ENCODE results near the gene PPP1R1A. TPM values are rescaled to one million over a fixed set of nuclear protein-coding genes. Genes with fewer than 3 reads are reported as not detected.

The PPP1R1A gene
- total and polyA plus RNA-seq, 7 donors: 93.7 to 360 (median 215) TPM

DNA sequence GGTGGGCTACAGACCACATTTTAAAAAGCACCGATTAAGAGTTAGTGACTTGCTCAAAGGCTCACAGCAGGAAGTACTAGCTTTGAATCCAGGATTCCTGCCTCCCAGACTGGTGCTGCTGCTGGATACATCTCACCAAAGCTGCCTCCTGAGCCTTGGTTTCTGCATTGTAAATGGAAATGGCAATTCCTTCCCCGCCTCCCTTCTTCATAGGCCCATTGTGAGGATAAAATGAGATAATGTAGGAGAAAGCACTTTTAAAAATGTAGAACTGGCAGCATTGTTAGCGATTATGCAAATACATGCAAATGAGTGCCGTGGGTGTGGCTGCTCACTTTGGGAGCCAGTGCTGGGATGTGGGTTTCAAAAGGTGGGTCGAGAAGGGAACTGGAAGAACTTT is 23.7 kb downstream of the PPP1R1A start:
- ATAC-seq (no peak), DNase-seq (no peak)
- no peak overlapping the region for H3K27ac ChIP-seq
- intact Hi-C loops (cut with DNase I): no loop called here
- H3K9me3 ChIP-seq: no peaks in the 10 kb centered on the region
- 57 to 62% (median 60%) methylated on average over 5 of the region's 5 CpGs for WGBS, 3 donors
- H3K4me1 ChIP-seq: no peaks in the 10 kb centered on the region
- H3K4me3 ChIP-seq: no peak overlapping the region
- H3K36me3 ChIP-seq (ENCODE audit: insufficient read depth in 1 of 2, low read depth in 1 of 2): no peaks in the 10 kb centered on the region
- no peaks in the 10 kb centered on the region for H3K27me3 ChIP-seq (ENCODE audit: insufficient read depth in 3 of 3, low read length in 2 of 3)
- TF ChIP-seq, protein P1, sequence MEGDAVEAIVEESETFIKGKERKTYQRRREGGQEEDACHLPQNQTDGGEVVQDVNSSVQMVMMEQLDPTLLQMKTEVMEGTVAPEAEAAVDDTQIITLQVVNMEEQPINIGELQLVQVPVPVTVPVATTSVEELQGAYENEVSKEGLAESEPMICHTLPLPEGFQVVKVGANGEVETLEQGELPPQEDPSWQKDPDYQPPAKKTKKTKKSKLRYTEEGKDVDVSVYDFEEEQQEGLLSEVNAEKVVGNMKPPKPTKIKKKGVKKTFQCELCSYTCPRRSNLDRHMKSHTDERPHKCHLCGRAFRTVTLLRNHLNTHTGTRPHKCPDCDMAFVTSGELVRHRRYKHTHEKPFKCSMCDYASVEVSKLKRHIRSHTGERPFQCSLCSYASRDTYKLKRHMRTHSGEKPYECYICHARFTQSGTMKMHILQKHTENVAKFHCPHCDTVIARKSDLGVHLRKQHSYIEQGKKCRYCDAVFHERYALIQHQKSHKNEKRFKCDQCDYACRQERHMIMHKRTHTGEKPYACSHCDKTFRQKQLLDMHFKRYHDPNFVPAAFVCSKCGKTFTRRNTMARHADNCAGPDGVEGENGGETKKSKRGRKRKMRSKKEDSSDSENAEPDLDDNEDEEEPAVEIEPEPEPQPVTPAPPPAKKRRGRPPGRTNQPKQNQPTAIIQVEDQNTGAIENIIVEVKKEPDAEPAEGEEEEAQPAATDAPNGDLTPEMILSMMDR (IDR thresholded peaks at IDR 0.05): no peak

GRCh38 chr12:54563787-54564186 is 24.7 kb downstream of the PPP1R1A start:
- DNase-seq (no peak), ATAC-seq (no peak)
- H3K9me3 ChIP-seq: no peaks in the 10 kb centered on the region
- H3K4me3 ChIP-seq: no peak overlapping the region
- no peaks in the 10 kb centered on the region for H3K36me3 ChIP-seq (ENCODE audit: insufficient read depth in 1 of 2, low read depth in 1 of 2)
- WGBS, 3 donors: 95 to 97% (median 97%) methylated on average over 1 of the region's 1 CpG
- no peak overlapping the region for H3K27ac ChIP-seq
- no peaks in the 10 kb centered on the region for H3K4me1 ChIP-seq
- H3K27me3 ChIP-seq (ENCODE audit: insufficient read depth in 3 of 3, low read length in 2 of 3): no peaks in the 10 kb centered on the region
- intact Hi-C loops (cut with DNase I): no loop called here
- TF ChIP-seq, protein P1 (IDR thresholded peaks at IDR 0.05): no peak

- Histone ChIP-seq H3K36me3 (ENCODE audit: insufficient read depth in 1 of 2, low read depth in 1 of 2) (no peaks in the 10 kb centered on the region), H3K4me1 (no peaks in the 10 kb centered on the region), H3K9me3 (no peaks in the 10 kb centered on the region), H3K27ac (no peak overlapping the region), H3K27me3 (ENCODE audit: insufficient read depth in 3 of 3, low read length in 2 of 3) (peaks cover 0 to 5% (median 2%) of the 10 kb centered on the region in 3 donors), H3K4me3 (no peak overlapping the region)
- no peak for DNase-seq
- ATAC-seq: no peak
- 57 to 69% (median 66%) methylated on average over 6 of the region's 6 CpGs for WGBS, 3 donors
- TF ChIP-seq, protein P1 (IDR thresholded peaks at IDR 0.05): no peak
- intact Hi-C loops (cut with DNase I): no loop called here
These were observed 25.6 kb downstream of the PPP1R1A start for GRCh38 chr12:54562750-54563356.

- Histone ChIP-seq H3K27me3 (ENCODE audit: insufficient read depth in 3 of 3, low read length in 2 of 3) (peaks cover 0 to 8% (median 2%) of the 10 kb centered on the region in 3 donors), H3K36me3 (ENCODE audit: insufficient read depth in 1 of 2, low read depth in 1 of 2) (no peaks in the 10 kb centered on the region), H3K4me1 (no peaks in the 10 kb centered on the region), H3K4me3 (peak overlapping the region; percentile 64), H3K9me3 (no peaks in the 10 kb centered on the region), H3K27ac (peak overlapping the region; percentile 72)
- intact Hi-C loops (cut with DNase I): no loop called here
- ATAC-seq (peak in 1 of 4 donors; percentile 34), DNase-seq (peak in 1 of 2 donors; percentile 28)
- TF ChIP-seq, protein P1 (IDR thresholded peaks at IDR 0.05): no peak
- WGBS, 3 donors: 22 to 54% (median 47%) methylated on average over 2 to 3 of the region's 3 CpGs
These were observed 27.3 kb downstream of the PPP1R1A start for GRCh38 chr12:54561164-54561563.
